OCI-LY7 (cell line): ENCODE results near the gene PSMA3. TPM values are rescaled to one million over a fixed set of nuclear protein-coding genes. Genes with fewer than 3 reads are reported as not detected.

Experiments used
- BruUV-seq: library from RNA; stranded (reverse); fragments of 400-500 nt; replicated peaks from 2 replicates; lab custom pipeline; 2021; lab: Mats Ljungman, UMichigan
- CTCF ChIA-PET: fragments of 300-600 bp; sonication (Branson Sonifier 250); formaldehyde crosslinking; loops from one replicate; lab custom pipeline; 2022; ENCODE audit warnings: antibody characterized with exemption; ENCODE audit not compliant: unreplicated experiment; lab: Charles Lee
- POLR2A ChIA-PET: fragments of 300-600 bp; sonication (Branson Sonifier 250); formaldehyde crosslinking; loops from one replicate; lab custom pipeline; 2022; ENCODE audit warnings: antibody characterized with exemption; lab: Charles Lee
- DNase-seq: peaks from one replicate; pipeline ENCODE4 v3.0.0-alpha.2; 2015; ENCODE audit warnings: low spot score
- H2AFZ ChIP-seq: fragments of 200-600 bp; sonication (generic), shearing (Covaris generic); 2 replicates; pipeline ENCODE4 v1.6.1; 2014; ENCODE audit warnings: mild to moderate bottlenecking, antibody characterized with exemption, low read length, moderate library complexity
- H3K27ac ChIP-seq: fragments of 200-600 bp; sonication (generic); 2 replicates; pipeline ENCODE4 v1.5.1; 2014; ENCODE audit warnings: mixed run types, low read depth, mild to moderate bottlenecking, moderate library complexity, low read length, inconsistent platforms; ENCODE audit not compliant: poor library complexity, severe bottlenecking
- H3K36me3 ChIP-seq: fragments of 200-600 bp; sonication (generic); 2 replicates; pipeline ENCODE4 v1.6.1; 2014; ENCODE audit warnings: mild to moderate bottlenecking, antibody characterized with exemption, low read length, moderate library complexity, mixed read lengths; ENCODE audit not compliant: insufficient read depth
- H3K4me1 ChIP-seq: fragments of 200-600 bp; sonication (generic); 2 replicates; pipeline ENCODE4 v1.5.1; 2014; ENCODE audit warnings: mild to moderate bottlenecking, low read length; ENCODE audit not compliant: insufficient read depth, poor library complexity, severe bottlenecking
- H3K4me2 ChIP-seq: fragments of 200-600 bp; sonication (generic); 2 replicates; pipeline ENCODE4 v1.6.1; 2014; ENCODE audit warnings: mild to moderate bottlenecking, low read length
- H3K4me3 ChIP-seq: fragments of 200-600 bp; sonication (generic); 2 replicates; pipeline ENCODE4 v1.5.1; 2014; ENCODE audit warnings: mild to moderate bottlenecking, low read depth, low read length; ENCODE audit not compliant: poor library complexity, severe bottlenecking
- H3K79me2 ChIP-seq: fragments of 200-600 bp; sonication (generic); 2 replicates; pipeline ENCODE4 v1.6.1; 2016; ENCODE audit warnings: low read depth, mild to moderate bottlenecking, low read length, moderate library complexity, mixed read lengths; ENCODE audit not compliant: insufficient read depth
- H3K9me2 ChIP-seq: fragments of 200-600 bp; sonication (generic); 2 replicates; pipeline ENCODE4 v1.6.1; 2016; ENCODE audit warnings: mild to moderate bottlenecking, low read length, mixed read lengths; ENCODE audit not compliant: insufficient read depth
- H3K9me3 ChIP-seq: fragments of 200-600 bp; sonication (generic); 2 replicates; pipeline ENCODE4 v1.6.1; 2014; ENCODE audit warnings: mild to moderate bottlenecking, mixed run types, low read length, mixed read lengths
- H4K20me1 ChIP-seq: fragments of 200-600 bp; sonication (generic); 2 replicates; pipeline ENCODE4 v1.6.1; 2014; ENCODE audit warnings: mild to moderate bottlenecking, antibody characterized with exemption, low read length, moderate library complexity, mixed read lengths; ENCODE audit not compliant: insufficient read depth
- CTCF ChIP-seq: fragments of 200-600 bp; sonication (generic); conservative IDR thresholded peaks from 2 replicates; pipeline ENCODE4 v1.5.1; 2014; ENCODE audit warnings: mild to moderate bottlenecking, antibody characterized with exemption, low read length, moderate library complexity, mixed read lengths
- EZH2phosphoT487 ChIP-seq: fragments of 200-600 bp; sonication (generic); IDR thresholded peaks from 2 replicates; pipeline ENCODE4 v1.6.1; 2018; ENCODE audit warnings: low read depth, borderline replicate concordance, mild to moderate bottlenecking, mixed run types, antibody characterized with exemption, low read length, moderate library complexity, mixed read lengths
- intact Hi-C: fragments of 100-400 bp; cut with micrococcal nuclease; formaldehyde crosslinking; loops from one replicate; pipeline ENCODE4 v1.10.0; 2022; ENCODE audit not compliant: unreplicated experiment
- total RNA-seq, 2 experiments: library from RNA; depleted of rRNA in 1 of 2; stranded (reverse); fragments of >200 nt in 1 of 2; shearing (Covaris generic) in 1 of 2; gene quantifications; 2 replicates each; pipeline ENCODE4 v1.2.3, GENCODE V29; 2014 to 2022

The PSMA3 gene
- total RNA-seq, 2 experiments from 2014 or later, result 88.9 to 206 TPM

GRCh38 chr14:58274881-58275280 lies 30.2 kb downstream of the PSMA3 start:
- Histone ChIP-seq H3K4me2 (no peak overlapping the region), H3K9me2 (no peaks in the 10 kb centered on the region), H3K79me2 (peaks cover 66% of the 10 kb centered on the region), H3K36me3 (peaks cover 98% of the 10 kb centered on the region), H4K20me1 (0 out of 2 replicates have a peak, but pooled peaks cover 8% of the 10 kb centered on the region), H3K9me3 (no peaks in the 10 kb centered on the region), H3K27ac (no peak overlapping the region), H3K4me3 (no peak overlapping the region), H3K4me1 (no peaks in the 10 kb centered on the region), H2AFZ (no peak overlapping the region)
- ChIA-PET POLR2A (interaction anchor here (0.6 to 2.8 kb wide), 9 partner anchors 8 to 147 kb away, joined by 3 to 12 read pairs (median 8); partner anchors contain the start of genes ACTR10 and ARID4A), CTCF (no interaction called here)
- intact Hi-C loops, result no loop called here
- no TSS peak for BruUV-seq
- DNase-seq, result no peak
- TF ChIP-seq CTCF (no peak), EZH2phosphoT487 (no peak)

- no peak overlapping the region for H3K4me3 ChIP-seq
- intact Hi-C loops, result no loop called here
- DNase-seq, result no peak
- no TSS peak for BruUV-seq
- H3K4me2 ChIP-seq, result no peak overlapping the region
- CTCF ChIA-PET, result no interaction called here
- H3K36me3 ChIP-seq, result peaks cover 98% of the 10 kb centered on the region
- peaks cover 7% of the 10 kb centered on the region; the same call in 1 of the 2 replicates for H4K20me1 ChIP-seq
- no peaks in the 10 kb centered on the region for H3K4me1 ChIP-seq
- POLR2A ChIA-PET, result interaction anchor here (0.6 to 2.8 kb wide), 8 partner anchors 7 to 31 kb away, joined by 3 to 12 read pairs (median 8); partner anchors contain the start of genes ARID4A and PSMA3
- H3K9me2 ChIP-seq, result no peaks in the 10 kb centered on the region
- H2AFZ ChIP-seq, result no peak overlapping the region
- peaks cover 70% of the 10 kb centered on the region for H3K79me2 ChIP-seq
- no peaks in the 10 kb centered on the region for H3K9me3 ChIP-seq
- H3K27ac ChIP-seq, result no peak overlapping the region
- TF ChIP-seq EZH2phosphoT487 (no peak), CTCF (no peak)
Measured at GRCh38 chr14:58275527-58276190, 31.0 kb downstream of the PSMA3 start.

GRCh38 chr14:58276208-58276607 lies 31.6 kb downstream of the PSMA3 start:
- DNase-seq, result no peak
- Histone ChIP-seq H4K20me1 (peaks cover 9% of the 10 kb centered on the region; the same call in 1 of the 2 replicates), H3K4me2 (no peak overlapping the region), H3K79me2 (peaks cover 71% of the 10 kb centered on the region), H3K27ac (no peak overlapping the region), H3K36me3 (peaks cover 98% of the 10 kb centered on the region), H3K9me2 (no peaks in the 10 kb centered on the region), H3K4me1 (no peaks in the 10 kb centered on the region), H3K9me3 (no peaks in the 10 kb centered on the region), H3K4me3 (no peak overlapping the region), H2AFZ (no peak overlapping the region)
- no TSS peak for BruUV-seq
- intact Hi-C loops, result no loop called here
- TF ChIP-seq EZH2phosphoT487 (no peak), CTCF (no peak)
- ChIA-PET POLR2A (interaction anchor here (0.6 to 2.8 kb wide), 7 partner anchors 9 to 32 kb away, joined by 4 to 12 read pairs (median 9); partner anchors contain the start of genes ARID4A and PSMA3), CTCF (no interaction called here)
